GM03348 (cell line): ENCODE data around the gene VPS50.
A peak's percentile ranks its signal among the peaks of the same experiment; 100 is the strongest.

Experiments
- DNase-seq: peaks from one replicate; pipeline ENCODE4 v3.0.0; 2012; ENCODE audit warnings: low spot score

The VPS50 gene, protein sequence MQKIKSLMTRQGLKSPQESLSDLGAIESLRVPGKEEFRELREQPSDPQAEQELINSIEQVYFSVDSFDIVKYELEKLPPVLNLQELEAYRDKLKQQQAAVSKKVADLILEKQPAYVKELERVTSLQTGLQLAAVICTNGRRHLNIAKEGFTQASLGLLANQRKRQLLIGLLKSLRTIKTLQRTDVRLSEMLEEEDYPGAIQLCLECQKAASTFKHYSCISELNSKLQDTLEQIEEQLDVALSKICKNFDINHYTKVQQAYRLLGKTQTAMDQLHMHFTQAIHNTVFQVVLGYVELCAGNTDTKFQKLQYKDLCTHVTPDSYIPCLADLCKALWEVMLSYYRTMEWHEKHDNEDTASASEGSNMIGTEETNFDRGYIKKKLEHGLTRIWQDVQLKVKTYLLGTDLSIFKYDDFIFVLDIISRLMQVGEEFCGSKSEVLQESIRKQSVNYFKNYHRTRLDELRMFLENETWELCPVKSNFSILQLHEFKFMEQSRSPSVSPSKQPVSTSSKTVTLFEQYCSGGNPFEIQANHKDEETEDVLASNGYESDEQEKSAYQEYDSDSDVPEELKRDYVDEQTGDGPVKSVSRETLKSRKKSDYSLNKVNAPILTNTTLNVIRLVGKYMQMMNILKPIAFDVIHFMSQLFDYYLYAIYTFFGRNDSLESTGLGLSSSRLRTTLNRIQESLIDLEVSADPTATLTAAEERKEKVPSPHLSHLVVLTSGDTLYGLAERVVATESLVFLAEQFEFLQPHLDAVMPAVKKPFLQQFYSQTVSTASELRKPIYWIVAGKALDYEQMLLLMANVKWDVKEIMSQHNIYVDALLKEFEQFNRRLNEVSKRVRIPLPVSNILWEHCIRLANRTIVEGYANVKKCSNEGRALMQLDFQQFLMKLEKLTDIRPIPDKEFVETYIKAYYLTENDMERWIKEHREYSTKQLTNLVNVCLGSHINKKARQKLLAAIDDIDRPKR

DNA sequence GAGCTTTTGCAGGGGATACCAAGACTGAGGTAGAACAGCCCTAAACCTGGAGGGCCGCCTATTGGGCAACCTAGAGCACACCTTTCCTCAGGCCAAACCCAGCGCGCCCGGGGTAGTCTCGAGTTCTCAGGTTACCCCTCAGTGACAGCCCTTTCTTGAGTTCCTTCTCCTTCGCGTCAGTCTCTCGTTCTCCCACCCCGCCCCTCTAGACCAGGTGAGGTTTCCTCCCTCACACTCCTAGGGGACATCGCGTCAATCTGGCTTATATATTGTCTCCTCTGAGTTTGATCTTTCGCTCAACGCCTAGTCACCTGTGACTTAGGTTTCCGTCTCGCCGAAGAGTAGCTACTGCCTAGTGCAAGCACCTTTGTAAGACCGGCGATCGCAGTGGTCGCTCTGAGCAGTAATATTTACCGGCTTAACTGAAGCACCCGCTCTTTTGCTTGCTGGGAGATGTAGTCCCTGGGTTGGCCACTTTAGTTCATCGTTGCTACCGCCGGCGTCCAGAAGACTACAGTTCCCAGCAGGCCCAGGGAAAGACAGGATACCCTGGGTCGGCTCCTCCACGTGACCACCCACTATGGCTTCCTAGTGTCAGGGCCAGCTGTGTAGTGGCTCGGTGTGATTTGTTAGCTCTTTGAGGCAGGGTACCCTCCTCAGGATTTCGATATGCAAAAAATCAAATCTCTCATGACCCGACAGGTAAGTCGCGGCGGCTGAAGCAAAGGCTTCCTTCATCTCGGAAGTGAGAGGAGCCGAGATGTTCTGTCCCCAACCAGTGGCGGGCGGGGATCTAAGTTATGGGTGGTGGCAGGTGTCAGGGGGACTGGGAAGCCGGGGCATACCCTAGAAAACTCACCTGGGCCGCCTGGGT, at the start of gene VPS50:
VPS50 (plus strand) TSS at position 568 of the 874 bp plus-strand sequence; CDS start at position 670, 102 bp downstream.
- DNase-seq: peak; percentile 97

DNA sequence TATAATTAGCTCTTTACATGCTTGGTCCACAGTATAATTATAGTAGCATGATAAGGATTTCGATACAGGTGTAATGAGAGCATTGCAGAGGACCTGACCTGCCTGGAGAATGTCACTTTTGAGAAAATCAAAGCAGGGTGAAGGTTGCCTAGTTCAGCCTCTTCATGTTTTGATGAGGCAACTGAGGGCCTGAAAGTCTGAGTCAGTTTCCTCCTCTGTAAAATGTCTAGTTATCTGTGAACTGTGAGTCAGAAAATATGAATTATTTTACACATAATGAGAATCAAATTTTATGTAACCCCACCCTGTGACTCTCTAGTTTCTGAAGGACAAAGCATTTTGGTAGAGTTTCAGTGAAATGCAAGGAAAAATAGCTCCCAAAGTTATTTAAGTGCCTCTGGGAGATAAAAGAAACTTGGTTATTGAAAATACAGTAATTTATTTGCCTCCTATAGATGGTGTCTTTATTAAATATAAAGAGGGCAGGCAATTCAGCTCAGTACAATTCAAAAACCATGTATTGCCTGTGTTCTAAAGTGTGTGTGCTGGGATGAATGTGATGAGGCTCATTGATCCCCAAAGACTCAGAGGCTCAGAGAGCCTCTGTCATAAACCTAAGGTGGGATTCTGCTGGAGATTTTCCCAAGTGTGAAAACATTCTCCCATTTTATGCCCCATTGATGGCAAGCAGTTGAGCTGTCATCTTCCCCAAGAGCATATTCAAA, 46.7 kb upstream of the VPS50 start:
- DNase-seq: peak; percentile 13

DNA sequence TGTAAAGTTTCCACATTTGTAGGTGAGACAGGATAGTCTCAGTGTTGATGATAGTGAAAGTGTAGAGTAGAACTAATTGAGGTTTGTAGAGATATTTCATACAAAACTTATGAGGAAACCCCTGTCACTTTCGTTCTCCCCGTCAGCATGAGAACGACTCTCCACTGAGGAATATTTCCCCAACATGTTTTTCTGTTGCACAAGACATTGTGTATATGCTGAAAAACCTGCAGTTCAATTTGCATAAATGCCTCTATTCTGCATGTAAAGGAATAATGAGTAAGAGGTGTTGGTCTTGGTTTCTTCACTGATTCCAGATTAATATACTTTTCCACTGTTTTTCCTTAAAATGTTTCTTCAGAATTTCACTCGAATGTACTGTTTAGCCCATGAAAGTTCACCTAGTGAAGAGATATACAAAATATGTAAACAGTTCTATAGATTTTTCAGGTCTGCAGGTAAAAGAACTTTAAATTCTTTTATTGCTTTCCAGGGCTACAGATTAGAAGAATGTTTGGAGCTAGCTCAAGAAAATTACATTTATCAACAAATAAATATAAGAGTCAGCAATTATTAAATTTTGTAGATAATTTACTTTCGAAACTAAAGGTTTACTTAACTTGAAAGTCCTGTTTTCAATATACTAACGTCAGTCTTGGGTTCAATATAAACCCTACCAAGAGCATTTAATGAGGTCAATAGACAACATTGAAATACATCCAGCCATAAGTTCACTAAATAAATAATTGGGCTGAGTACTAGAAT, 43.1 kb upstream of the VPS50 start:
- no peak for DNase-seq

DNA sequence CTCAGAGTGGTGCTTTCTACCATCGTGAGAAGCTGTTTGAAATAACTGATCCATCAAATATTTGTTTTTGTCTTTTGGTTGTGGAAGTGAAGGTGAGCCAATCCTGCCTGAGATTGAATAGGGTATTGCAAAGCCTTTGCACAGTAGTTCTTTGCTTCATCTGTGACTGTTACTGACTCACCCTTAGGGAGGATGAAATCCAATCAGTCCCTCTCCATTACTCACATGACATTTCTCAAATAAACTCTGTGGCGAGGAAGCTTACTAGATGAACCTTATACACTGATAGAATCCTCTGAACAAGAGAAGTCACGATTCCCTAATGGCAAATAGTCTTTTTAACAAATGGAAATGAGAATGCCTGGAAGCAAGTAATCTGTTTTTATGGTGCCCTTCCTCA, 37.8 kb upstream of the VPS50 start:
- DNase-seq: peak; percentile 13

DNA sequence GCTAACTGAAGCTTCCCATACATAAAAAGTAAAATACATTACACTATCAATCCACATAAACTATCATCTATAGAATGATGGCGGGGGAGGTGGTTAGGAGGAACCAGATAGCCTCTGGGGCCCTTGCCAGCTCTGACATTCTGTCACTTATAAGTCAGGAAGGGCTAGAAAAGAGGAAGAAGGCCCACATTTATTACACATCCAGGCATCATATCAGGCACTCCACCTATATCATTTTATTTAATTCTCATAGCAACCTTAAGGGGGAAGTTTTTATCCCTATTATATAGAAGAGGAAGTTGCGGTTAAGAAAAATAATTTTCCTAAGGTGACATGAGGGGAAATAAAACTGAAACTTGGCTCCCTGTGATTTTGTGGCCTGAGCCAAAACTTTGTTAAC, 35.8 kb upstream of the VPS50 start:
- no peak for DNase-seq

DNA sequence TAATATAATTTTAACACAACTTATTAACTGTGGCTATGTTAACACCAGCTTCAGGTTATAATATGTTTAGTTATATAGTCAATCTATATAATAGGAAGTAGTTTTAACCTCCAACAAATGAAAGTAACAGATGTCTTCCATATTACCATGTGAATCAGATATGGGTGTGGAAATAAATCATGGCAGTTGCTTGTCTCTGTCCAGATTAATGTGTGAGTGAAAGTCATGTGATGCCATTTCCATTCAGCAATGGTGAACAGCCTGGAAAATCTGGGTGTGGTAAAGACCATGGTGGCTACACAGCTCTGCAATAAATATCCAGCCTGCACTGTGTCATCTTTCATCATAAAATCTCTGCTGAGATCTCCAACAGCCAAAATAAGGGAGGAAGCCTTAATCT, 33.7 kb upstream of the VPS50 start:
- DNase-seq: no peak

DNA sequence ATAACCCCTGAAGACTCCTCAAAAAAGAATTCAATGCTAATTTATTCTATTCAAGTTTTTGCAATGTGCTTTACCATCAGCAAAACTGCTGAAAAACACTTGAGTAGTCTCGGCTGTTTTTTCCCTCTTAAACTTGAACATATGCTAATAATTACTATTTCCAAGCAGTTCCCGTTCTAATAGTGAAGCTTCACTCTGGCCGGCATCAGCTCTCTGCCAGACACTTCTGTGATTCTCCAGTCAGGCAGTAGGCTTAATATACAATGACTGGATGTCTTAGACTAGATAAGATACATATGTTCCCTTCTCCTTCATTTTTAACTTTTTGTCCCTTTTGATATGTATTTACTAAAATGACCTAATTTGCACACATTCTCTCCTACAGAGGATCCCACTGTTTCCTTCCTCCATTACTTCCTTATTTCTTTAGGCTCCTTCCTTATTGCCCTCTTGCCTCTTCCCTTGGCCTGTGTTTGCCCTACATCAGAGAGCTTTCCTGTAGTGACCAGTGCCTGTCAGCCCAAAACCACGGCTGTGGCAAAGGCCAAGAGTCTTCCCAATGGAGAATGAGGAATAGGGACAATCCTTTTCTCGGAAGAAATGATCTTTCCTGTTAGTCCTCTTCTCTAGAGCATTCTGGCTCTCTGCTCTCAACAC, 29.4 kb upstream of the VPS50 start:
- no peak for DNase-seq

DNA sequence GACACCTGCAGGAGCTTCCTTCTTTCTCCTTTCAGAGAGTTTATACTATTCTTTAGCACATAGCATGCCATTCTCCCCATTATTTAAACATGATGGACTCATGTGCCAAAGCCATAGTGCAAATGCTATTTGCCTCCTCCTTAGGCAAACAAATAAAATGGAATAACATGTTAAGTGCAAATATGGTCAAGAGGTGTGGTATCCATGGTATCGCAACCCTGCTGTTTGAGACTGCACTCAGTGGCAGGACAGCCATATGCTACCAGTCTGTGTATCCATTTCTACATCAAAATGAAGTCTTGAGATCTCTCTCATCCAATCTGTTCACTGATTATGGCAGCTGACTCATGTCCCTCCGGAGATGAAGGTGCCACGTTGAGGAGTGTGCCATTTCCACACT, 28.7 kb upstream of the VPS50 start:
- DNase-seq: no peak

DNA sequence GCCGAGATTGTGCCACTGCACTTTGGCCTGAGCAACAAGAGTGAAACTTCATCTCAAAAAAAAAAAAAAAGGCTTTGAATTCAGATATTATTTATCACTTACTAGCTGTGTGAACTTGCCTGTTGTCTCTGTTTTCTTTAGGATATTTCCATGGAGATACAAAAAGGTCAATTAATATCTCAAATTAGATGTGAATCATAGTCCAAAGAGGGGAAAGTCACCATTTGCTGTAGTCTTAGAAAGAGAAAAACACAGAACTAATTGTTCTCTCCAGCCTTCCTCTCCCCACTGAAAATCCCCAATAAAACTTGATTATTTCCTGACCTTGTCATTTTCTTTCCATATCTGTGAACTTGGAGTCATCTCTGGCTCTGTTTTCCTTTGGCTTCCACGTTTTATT, 27.1 kb upstream of the VPS50 start:
- DNase-seq: no peak

DNA sequence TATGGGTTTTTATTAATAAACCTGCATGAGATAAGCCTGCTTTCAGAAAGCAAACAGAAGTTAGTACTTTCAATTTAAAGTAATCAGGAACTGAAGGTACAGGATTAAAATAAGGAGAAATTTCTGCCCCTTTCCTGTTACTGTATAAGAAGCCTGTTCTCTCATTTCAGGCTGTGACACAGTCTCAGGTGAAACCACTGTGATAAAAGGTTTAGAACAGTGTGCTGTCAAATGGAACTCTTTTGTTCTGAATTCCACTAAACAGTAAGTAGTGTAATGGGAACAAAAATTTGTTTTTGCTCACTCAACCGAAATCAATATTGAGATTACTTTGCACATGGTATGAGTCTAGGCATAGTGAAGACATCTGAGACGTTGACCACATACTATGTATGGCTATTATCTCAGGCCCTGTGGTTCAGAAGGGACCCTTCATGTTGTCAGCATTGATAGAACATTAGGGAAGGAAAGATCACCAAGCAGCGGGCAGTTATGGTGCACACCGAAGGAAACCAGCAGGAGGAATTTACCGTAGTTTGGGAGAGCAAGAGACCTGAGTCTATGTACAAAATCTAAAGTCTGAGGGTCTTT, 20.8 kb upstream of the VPS50 start:
- DNase-seq: no peak

DNA sequence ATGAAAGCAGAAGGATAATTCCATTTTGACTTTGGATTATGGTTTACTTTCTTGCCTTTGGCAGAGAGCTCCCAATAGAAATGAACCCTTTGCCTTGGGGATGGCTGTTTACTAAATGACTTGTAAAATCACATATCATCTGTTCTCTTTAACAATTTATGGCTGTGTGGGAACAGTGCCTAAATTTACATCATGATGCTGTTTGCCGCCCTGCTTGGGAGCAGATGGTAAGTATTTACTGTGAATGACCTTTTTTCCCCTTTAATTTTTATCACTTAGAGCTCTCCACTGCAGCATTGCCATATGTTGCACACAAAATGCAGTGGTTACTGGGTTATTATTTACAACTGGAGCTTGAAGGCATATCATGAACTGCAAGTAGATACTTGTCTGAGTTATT, 19.3 kb upstream of the VPS50 start:
- DNase-seq: no peak

DNA sequence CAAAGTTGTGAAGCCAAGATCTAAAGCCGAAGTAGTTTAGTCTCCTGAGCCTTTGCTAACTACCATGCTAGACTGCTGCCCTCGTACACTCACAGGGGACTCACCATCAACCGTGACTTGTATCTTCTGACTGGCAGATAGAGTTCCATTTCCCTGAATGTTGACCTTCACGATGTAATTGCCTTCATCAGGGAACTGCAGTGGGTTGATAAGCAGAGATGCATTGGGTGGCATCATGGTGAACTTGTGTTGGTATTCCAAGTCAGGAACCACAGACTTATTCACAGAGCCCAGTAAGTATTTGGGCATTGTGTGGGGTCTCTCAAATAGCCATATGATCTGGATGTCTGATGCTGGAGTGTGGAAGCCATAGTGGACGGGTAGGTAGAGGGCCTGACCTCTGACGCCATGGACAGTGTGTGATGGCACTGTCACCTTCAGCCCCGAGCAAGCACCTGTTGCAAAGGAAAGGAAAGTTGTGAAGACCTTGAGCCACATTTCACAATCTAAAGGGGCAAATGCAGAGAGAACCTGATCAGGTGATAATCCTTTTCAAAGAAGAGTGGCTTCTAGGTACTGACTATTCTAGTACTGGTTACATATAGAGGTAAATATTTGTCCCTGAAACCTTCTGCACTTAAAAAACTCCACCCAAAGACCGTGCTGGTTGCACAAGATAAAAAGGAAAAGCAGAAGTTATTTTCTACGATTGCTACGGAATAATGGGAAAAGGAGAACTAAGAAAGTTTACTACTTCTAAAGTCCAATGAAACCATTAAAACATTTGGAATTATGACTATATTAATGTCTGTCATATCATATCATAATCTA, 13.0 kb upstream of the VPS50 start:
- no peak for DNase-seq

DNA sequence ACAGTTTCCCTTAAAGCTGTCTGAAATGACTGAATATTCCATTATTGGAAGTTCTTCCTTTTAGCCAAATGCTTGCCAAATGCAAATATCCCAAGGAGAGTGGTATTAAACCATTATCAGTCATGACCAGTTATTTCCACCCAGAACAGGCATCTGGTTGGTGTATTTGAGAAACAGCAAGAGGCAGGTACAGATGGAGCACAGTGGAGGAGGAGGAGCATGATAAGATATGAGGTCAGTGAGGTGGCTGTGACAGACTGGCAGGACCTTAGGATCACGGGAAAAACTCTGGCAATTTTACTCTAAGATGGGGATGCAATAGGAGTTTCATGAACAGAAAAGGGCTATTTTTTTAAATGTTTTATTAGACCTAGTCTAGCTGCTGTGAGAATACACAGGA, 12.3 kb upstream of the VPS50 start:
- DNase-seq: no peak

DNA sequence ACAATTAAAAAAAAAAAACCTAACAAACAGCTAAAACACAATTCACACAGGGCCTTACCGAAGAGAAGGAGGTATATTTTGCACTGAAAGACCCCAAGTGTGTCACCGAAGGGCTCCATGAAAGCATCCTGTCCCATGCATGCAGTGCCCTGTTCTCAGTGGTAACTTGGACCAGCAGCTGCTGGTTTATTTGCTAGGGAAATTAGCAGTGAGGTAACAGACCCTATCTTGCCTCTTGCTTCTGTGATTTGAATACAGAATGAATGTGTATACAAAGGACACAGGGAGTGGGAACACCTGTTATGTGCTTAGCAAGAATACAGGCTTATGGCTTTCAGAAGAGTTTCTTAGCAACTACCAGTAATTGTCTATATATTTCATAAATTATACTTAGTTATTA, 5.9 kb upstream of the VPS50 start, which contains the start of gene HEPACAM2:
HEPACAM2 (minus strand) TSS at position 160 of the 400 bp plus-strand sequence.
- no peak for DNase-seq

DNA sequence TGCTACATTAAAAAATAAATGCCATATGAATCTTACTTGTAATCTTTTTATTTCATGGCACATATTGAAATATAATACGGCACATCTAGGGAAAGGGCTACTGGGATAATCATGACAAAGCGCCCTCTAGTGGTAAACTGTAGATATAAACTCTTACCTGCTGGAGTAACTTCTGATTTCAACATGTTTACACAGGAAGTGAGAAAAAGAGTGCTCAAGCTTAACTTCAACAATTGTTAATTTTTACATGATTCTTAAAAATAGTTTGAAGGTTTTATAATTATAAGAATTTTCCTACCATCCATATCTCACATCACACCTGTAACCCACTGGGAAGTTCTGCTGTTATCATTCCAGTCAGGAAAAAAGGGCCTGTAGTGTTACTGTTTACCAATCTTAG, 3.9 kb upstream of the VPS50 start:
- DNase-seq: peak; percentile 60

DNA sequence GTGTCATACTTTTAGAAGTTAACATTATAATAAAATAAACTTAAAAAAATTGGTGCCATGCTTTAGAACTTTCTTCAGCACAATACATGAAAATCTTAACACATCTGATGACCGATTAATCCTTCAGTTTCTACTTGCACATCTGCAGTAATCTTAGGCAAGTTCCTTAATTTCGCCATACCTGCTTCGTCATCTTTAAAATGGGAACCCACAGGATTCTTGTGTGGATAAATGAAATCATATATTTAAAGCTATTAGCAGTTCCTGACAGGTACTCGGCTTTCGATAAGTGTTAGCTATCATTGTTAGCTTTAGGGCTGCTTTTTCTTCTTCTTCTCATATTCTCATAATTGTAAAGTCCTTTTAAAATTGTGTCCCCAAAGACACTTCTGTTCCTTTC, 907 bp upstream of the VPS50 start:
- no peak for DNase-seq

DNA sequence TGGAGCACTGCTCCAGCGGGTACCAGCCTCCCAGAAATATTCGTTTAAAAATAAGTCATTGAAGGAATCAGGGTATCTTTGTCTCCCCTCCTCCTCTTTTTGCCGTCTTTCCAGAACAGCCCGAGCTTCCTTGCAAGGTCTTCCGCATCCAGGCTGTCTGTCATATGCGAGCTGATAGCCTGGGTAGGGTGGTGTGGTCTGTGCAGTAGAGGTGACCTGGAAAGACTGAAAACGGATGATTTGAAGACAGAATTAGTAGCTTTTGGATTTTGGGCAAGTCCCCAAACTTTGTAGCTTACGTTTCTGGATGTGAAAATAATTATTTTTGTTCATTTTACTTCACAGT, 480 bp downstream of the VPS50 start:
- DNase-seq: no peak

DNA sequence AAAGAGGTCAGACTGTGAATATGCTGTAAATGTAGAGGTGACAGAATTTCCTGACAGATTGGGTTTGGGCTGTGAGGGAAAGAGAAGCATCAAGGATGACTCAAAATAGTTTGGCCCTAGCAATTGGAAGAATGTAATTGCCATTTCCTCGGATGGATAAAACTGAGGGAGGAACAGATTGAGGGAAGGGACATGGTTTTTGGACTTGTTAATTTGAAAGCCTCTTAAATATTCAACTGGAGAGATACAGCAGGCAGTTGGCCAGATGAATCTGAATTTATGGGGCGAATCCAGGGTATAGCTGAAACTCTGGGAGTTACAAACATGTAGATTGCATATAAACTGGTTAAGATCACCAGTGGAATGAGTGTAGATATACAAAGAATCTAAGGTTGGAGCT, 3.4 kb downstream of the VPS50 start:
- DNase-seq: no peak

DNA sequence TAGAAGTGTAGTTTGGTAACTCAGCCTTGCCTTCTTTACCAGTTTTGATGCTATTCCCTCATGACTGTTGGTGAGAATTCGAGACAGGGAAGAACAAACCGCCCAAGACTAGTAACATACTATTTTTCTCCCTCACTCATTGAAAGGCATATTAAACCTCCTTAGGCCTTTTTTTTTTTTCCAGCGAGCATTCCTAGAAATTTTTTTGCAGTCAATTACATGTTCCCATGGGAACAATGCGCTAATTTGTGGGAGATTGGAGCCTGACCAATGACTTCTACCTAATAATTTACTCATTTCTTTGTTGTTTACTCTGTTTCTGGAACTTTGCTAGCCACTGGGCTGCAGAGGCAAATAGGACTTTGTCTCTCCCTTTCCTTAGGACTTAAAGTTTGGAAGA, 6.0 kb downstream of the VPS50 start:
- no peak for DNase-seq
